Heart right ventricle (tissue), 16 donors: ENCODE data around the gene ROR2. TPM values are rescaled to one million over a fixed set of nuclear protein-coding genes. Genes with fewer than 3 reads are reported as not detected.

Experiments used
- ATAC-seq, 8 donors: fragments of 200-7000 bp; cut with Tn5 transposase; one replicate each; pipeline ENCODE4 v1.9.1; 2020; ENCODE audit warnings: mild to moderate bottlenecking in 8 of 8, moderate library complexity in 8 of 8, moderate number of reproducible peaks in 1 of 8
- DNase-seq, 2 donors: peaks; one replicate each; pipeline ENCODE4 v3.0.0-alpha.2; 2020
- H3K27ac ChIP-seq, 10 donors: fragments of 200-600 bp; sonication (generic) in 2 of 10; one replicate each; pipeline versions ENCODE4 v1.5.0 to v1.8.0; 2020 to 2022; ENCODE audit warnings: mild to moderate bottlenecking in 3 of 10
- H3K27me3 ChIP-seq, 7 donors: fragments of 200-600 bp; one replicate each; pipeline ENCODE4 v1.8.0; 2021 to 2022; ENCODE audit warnings: mild to moderate bottlenecking in 2 of 7
- H3K36me3 ChIP-seq, 9 donors: fragments of 200-600 bp; sonication (generic) in 1 of 9; one replicate each; pipeline versions ENCODE4 v1.5.0 to v1.8.0; 2020 to 2022; ENCODE audit warnings: mild to moderate bottlenecking in 2 of 9
- H3K4me1 ChIP-seq, 9 donors: fragments of 200-600 bp; sonication (generic) in 1 of 9; one replicate each; pipeline versions ENCODE4 v1.5.0 to v1.8.0; 2020 to 2022; ENCODE audit warnings: mild to moderate bottlenecking in 4 of 9
- H3K4me3 ChIP-seq, 10 donors: fragments of 200-600 bp; sonication (generic) in 2 of 10; one replicate each; pipeline versions ENCODE4 v1.5.0 to v1.8.0; 2020 to 2022; ENCODE audit warnings: mild to moderate bottlenecking in 7 of 10, moderate library complexity in 2 of 10
- H3K9me3 ChIP-seq, 11 donors: fragments of 200-600 bp in 10 of 11; sonication (generic) in 2 of 11; one replicate each; pipeline versions ENCODE4 v1.5.0 to v1.8.0; 2013 to 2022; ENCODE audit warnings: mild to moderate bottlenecking in 2 of 11, control low read depth in 1 of 11, moderate library complexity in 1 of 11
- WGBS, 2 donors: extraction: QIAGEN DNeasy Blood & Tissue Kit; methylation state at CpG; one replicate each; pipeline ENCODE4 v1.1.7; 2013; ENCODE audit warnings: inconsistent platforms in 1 of 2; 5-methylcytosine and 5-hydroxymethylcytosine counted together
- intact Hi-C, 10 donors: fragments of 100-400 bp; cut with DNase I; formaldehyde crosslinking; loops; one replicate each; pipeline versions ENCODE4 v1.11.1 to v1.14.2; 2022
- polyA plus RNA-seq, 2 donors: library from polyadenylated mRNA; stranded (reverse); fragments of 200-250 nt; gene quantifications; one replicate each; pipeline ENCODE4 v1.2.3, GENCODE V29; 2013
- total RNA-seq, 10 donors: library from RNA; stranded (reverse); fragmentation: NEBNext Ultra II Directional in 3 of 10; extraction: Animal tissue kit (Norgen Biotek cat#: 25700) in 3 of 10; gene quantifications; one replicate each; pipeline versions ENCODE4 v1.2.1 to v1.2.4, GENCODE V29; 2021 to 2023
- TF ChIP-seq, protein P1 (sequence below), 9 donors: fragments of 200-600 bp; sonication (generic) in 2 of 9; IDR thresholded peaks; one replicate each; pipeline versions ENCODE4 v1.5.0 to v1.8.0; 2021 to 2022; ENCODE audit warnings: antibody characterized with exemption in 9 of 9, mild to moderate bottlenecking in 5 of 9, moderate library complexity in 1 of 9
- donor health status: Arrhythmogenic right ventricular cardiomyopathy.
- donor health status: ischemic (EF 13 %, LVEDD 7.1; RV severe dilation, severe dysfunction).
- donor health status: healthy with polysubstance abuse.
- donor health status: DM: no; HTN: yes; CAD: no.
- donor health status: DM: no; HTN: no; CAD: no.
- donor health status: ischemic (EF 25% LVEDD 6.9; RV normal size, moderate dysfunction).
- donor health status: ischemic (EF 25% LVEDD 5.7; RV mildly dilated, moderate dysfunction).
- donor health status: healthy.
- donor health status: DM: yes; HTN: yes; CAD: no.
- donor health status: Ischemic cardiomyopathy.
- donor health status: ischemic (EF 35%, LVEDD 5.7; RV mildly dilated, moderate dysfunction).
- donor health status: nonischemic (EF 11% LVEDD 7.7; RV severe dilation, severe dysfunction).
- donor health status: DM: yes; HTN: yes; CAD: no.
- donor health status: PGD.
- donor health status: ischemic (EF 29% LVEDD 5.4; RV normal size, mild dysfunction).
- donor health status: nonischemic (EF 23%, LVEDD 6.1; RV moderate dilation, normal function).

ROR2 gene
- total and polyA plus RNA-seq, 12 donors: 0.11 to 1.4 (median 0.47) TPM

- no peak for DNase-seq
- no peaks in the 10 kb centered on the region for H3K36me3 ChIP-seq
- peaks cover 0 to 50% (median 9%) of the 10 kb centered on the region in 9 donors for H3K4me1 ChIP-seq
- peak overlapping the region in 1 of 10 donors; percentile 48 for H3K27ac ChIP-seq
- WGBS, 2 donors: 91 to 92% methylated on average over 10 of the region's 10 CpGs
- intact Hi-C loops: no loop called here
- H3K9me3 ChIP-seq: no peaks in the 10 kb centered on the region
- no peak overlapping the region for H3K4me3 ChIP-seq
- ATAC-seq: no peak
- peaks cover 0 to 32% (median 6%) of the 10 kb centered on the region in 7 donors for H3K27me3 ChIP-seq
- TF ChIP-seq, protein P1, sequence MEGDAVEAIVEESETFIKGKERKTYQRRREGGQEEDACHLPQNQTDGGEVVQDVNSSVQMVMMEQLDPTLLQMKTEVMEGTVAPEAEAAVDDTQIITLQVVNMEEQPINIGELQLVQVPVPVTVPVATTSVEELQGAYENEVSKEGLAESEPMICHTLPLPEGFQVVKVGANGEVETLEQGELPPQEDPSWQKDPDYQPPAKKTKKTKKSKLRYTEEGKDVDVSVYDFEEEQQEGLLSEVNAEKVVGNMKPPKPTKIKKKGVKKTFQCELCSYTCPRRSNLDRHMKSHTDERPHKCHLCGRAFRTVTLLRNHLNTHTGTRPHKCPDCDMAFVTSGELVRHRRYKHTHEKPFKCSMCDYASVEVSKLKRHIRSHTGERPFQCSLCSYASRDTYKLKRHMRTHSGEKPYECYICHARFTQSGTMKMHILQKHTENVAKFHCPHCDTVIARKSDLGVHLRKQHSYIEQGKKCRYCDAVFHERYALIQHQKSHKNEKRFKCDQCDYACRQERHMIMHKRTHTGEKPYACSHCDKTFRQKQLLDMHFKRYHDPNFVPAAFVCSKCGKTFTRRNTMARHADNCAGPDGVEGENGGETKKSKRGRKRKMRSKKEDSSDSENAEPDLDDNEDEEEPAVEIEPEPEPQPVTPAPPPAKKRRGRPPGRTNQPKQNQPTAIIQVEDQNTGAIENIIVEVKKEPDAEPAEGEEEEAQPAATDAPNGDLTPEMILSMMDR (IDR thresholded peaks at IDR 0.05): no peak
Measured at GRCh38 chr9:91904588-91905236, 45.3 kb downstream of the ROR2 start.

DNA sequence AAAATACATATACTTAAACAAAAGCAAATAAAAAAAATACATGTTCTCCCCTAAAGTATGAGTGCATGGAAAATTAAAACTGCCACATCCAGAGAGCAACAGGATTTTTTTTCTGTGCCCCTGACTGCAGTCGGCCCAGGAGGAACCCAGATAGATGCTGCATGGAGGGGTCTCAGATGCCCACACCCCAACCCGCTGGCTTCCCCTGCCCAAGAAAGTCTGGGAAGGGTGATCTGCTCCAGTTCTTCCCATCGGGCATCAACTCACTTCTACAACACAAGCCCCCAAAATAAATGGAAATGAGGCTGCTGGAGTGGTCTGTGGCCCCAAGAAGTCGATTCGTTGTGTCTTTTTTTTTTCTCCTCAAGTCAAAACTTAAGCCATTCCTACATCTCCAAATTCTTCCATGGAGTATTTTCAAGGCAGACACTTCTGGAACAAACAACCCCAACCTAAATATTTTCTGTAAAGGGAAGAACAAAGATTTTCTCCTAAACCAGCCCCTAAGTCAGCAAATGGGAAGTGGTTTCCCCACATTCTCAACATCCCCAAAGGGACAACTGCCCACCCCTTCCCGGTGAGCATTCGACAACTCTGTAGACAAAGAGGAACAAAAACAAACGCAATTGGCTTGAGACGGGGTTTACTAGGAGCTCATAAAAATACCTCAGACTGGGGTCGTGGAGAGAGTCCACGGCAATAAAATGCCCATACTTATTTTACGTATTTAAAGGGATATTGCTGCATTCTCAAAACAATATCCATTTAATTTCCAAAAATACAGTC, 46.7 kb downstream of the ROR2 start:
- Histone ChIP-seq H3K9me3 (no peaks in the 10 kb centered on the region), H3K36me3 (no peaks in the 10 kb centered on the region), H3K27ac (peak overlapping the region in 1 of 10 donors; percentile 48), H3K4me1 (peaks cover 0 to 53% (median 16%) of the 10 kb centered on the region in 9 donors), H3K27me3 (peaks cover 0 to 32% (median 6%) of the 10 kb centered on the region in 7 donors), H3K4me3 (no peak overlapping the region)
- TF ChIP-seq, protein P1 (IDR thresholded peaks at IDR 0.05): no peak
- DNase-seq: no peak
- 62 to 73% methylated on average over 12 of the region's 12 CpGs for WGBS, 2 donors
- peak in 1 of 8 donors; percentile 32 for ATAC-seq
- intact Hi-C loops: no loop called here

DNA sequence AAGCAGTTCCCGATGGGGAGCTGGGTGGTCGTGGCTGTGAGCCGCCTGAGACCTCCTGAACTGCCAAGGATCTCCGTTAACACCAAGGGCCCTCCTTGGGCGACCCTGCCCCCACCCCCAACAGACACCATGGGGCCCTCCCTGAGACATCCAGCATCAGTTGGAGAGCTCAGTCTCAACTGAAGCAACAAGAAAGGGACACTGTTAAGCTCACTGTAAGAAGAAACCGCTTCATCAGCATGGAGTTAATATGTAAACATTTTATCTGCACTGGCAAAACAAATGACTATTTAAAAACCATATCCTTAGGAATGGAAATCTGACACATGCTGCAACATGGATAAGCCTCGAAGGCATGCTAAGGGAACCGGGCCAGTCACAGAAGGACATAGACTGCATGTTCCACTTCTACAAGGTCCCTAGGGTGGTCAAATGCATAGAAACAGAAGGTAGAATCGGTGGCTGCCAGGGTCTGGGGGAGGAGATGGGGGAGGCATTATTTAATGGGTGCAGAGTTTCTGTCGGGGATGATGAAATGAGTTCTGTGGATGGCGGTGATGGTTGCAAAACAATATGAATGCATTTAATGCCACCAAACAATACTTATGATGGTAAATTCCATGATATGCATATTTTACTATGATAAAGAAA, 47.4 kb downstream of the ROR2 start:
- 73% methylated on average over 11 of the region's 11 CpGs for WGBS, 2 donors
- H3K4me1 ChIP-seq: peaks cover 0 to 53% (median 16%) of the 10 kb centered on the region in 9 donors
- peaks cover 0 to 34% (median 6%) of the 10 kb centered on the region in 7 donors for H3K27me3 ChIP-seq
- TF ChIP-seq, protein P1 (IDR thresholded peaks at IDR 0.05): no peak
- no peaks in the 10 kb centered on the region for H3K36me3 ChIP-seq
- H3K4me3 ChIP-seq: no peak overlapping the region
- DNase-seq (no peak), ATAC-seq (no peak)
- H3K27ac ChIP-seq: peak overlapping the region in 1 of 10 donors; percentile 48
- H3K9me3 ChIP-seq: no peaks in the 10 kb centered on the region
- intact Hi-C loops: no loop called here

GRCh38 chr9:91900797-91901177, 49.2 kb downstream of the ROR2 start:
- TF ChIP-seq, protein P1 (IDR thresholded peaks at IDR 0.05): no peak
- WGBS, 2 donors: 40 to 47% methylated on average over 3 of the region's 3 CpGs
- Histone ChIP-seq H3K27ac (no peak overlapping the region), H3K4me1 (peaks cover 2 to 54% (median 17%) of the 10 kb centered on the region in 9 donors), H3K27me3 (peaks cover 0 to 26% (median 0%) of the 10 kb centered on the region in 7 donors), H3K9me3 (no peaks in the 10 kb centered on the region), H3K4me3 (peak overlapping the region in 1 of 10 donors; percentile 35), H3K36me3 (no peaks in the 10 kb centered on the region)
- ATAC-seq (no peak), DNase-seq (no peak)
- intact Hi-C loops: no loop called here
